Sigmoid colon (tissue), 4 donors: ENCODE results near the gene ANKHD1.
"Not testable (repeated sequence)": the region's sequence is repeated elsewhere in the genome, so short reads cannot be mapped to it uniquely, and the experiment has no call there.

Experiments
- POLR2A ChIP-seq, 2 donors: fragments of 450-650 bp; IDR thresholded peaks; one replicate each; pipeline ENCODE4 v1.6.1; 2016; ENCODE audit warnings: antibody characterized with exemption in 2 of 2, mild to moderate bottlenecking in 2 of 2, moderate library complexity in 2 of 2
- POLR2AphosphoS5 ChIP-seq, 4 donors: sonication (generic); formaldehyde crosslinking; IDR thresholded peaks; one replicate each; pipeline ENCODE4 v1.6.1; 2017; ENCODE audit warnings: antibody characterized with exemption in 4 of 4
- TF ChIP-seq, protein P1 (sequence below), 4 experiments: fragments of 450-650 bp in 3 of 4; fragments of 200-600 bp in 1 of 4; IDR thresholded peaks; one replicate each; pipeline ENCODE4 v1.5.1; 2016 to 2019; ENCODE audit warnings: antibody characterized with exemption in 4 of 4, mild to moderate bottlenecking in 3 of 4, moderate library complexity in 2 of 4

DNA sequence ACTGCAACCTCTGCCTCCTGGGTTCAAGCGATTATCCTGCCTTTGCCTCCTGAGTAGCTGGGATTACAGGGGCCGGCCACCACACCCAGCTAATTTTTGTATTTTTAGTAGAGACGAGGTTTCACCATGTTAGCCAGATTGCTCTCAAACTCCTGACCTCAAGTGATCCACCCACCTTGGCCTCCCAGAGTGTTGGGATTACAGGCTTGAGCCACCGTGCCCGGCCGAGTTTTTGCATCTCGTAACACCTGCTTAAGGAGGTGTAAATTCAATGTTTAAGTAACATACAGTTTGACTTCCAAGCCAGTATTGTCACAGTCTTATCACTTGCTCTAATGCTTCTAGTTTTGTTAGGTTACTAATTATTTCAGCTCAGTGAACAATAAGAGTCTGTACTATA, 19.7 kb downstream of the ANKHD1 start:
- TF ChIP-seq, protein P1, sequence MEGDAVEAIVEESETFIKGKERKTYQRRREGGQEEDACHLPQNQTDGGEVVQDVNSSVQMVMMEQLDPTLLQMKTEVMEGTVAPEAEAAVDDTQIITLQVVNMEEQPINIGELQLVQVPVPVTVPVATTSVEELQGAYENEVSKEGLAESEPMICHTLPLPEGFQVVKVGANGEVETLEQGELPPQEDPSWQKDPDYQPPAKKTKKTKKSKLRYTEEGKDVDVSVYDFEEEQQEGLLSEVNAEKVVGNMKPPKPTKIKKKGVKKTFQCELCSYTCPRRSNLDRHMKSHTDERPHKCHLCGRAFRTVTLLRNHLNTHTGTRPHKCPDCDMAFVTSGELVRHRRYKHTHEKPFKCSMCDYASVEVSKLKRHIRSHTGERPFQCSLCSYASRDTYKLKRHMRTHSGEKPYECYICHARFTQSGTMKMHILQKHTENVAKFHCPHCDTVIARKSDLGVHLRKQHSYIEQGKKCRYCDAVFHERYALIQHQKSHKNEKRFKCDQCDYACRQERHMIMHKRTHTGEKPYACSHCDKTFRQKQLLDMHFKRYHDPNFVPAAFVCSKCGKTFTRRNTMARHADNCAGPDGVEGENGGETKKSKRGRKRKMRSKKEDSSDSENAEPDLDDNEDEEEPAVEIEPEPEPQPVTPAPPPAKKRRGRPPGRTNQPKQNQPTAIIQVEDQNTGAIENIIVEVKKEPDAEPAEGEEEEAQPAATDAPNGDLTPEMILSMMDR (IDR thresholded peaks at IDR 0.05), result not testable (repeated sequence)
- TF ChIP-seq POLR2AphosphoS5, POLR2A (IDR thresholded peaks at IDR 0.05): not testable (repeated sequence)
